GM21526 (cell line): ENCODE measurements around the gene TMEM11.

ENCODE experiments used
- ATAC-seq: cut with Tn5 transposase; IDR thresholded peaks from one replicate; pipeline ENCODE4 v1.9.1; 2021; ENCODE audit warnings: moderate library complexity; ENCODE audit not compliant: unreplicated experiment, low FRiP score

Gene TMEM11, protein sequence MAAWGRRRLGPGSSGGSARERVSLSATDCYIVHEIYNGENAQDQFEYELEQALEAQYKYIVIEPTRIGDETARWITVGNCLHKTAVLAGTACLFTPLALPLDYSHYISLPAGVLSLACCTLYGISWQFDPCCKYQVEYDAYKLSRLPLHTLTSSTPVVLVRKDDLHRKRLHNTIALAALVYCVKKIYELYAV

DNA sequence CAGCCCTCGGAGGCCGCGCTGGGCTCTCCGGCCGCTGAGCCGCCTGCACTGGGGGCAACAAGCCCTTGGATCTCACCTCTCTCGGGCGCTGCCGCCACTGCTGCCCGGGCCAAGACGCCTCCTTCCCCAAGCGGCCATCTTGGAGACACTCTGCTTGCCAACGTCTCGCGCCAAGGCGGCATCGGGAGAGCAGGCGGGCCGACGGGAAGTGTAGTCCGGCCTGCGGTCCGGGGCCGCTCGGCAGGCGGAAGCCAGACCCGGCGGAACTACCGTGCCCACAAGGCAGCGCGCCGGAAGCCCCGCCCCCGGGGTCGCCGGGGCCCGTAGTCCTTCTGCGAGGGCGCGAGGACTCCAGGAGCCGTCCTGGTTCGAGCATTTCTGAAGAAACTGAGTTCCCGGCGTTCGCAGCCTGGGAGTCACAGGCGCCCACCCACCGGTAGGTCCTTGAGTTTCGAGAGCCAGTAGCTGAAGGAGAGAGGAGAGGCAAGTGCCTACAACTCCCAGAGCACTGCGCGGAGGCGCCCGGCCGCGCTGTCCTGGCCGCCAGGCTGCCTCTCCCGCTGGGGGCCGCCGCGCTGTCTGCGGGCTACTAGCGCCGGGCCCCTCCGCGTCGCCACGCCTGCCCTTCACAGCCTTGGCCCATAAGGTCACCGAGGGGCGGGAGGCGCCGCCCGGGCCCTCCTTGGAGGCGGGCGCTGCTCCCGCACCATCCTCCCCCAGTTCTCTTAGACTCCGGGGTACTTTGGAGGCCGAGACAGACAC, at the start of gene TMEM11:
TSS of gene TMEM11 (minus strand) at position 147 of the 762 bp plus-strand sequence. CDS start at position 138, 9 bp downstream.
- ATAC-seq = peak; percentile 84

- ATAC-seq = no peak
Measured at GRCh38 chr17:21263376-21263775, 49.4 kb upstream of the TMEM11 start.

- ATAC-seq = no peak
Measured at GRCh38 chr17:21262259-21262993, 48.5 kb upstream of the TMEM11 start.

DNA sequence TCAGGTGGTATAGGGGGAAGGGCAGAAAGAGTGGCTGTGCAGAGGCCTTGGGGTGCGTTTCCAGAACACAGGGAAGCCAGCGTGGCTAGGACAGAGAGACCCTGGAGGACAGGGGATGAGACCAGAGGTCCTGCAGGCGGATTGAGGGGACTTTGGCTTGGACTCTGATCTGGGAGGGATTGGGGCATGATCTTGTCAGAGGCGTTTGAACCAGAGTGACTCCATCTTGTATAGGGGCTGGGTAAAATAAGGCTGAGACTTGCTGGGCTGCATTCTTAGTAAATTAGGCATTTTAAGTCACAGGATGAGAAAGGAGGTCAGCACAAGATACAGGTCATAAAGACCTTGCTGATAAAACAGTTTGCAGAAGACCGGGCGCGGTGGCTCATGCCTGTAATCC, 44.6 kb upstream of the TMEM11 start:
- ATAC-seq = no peak

DNA sequence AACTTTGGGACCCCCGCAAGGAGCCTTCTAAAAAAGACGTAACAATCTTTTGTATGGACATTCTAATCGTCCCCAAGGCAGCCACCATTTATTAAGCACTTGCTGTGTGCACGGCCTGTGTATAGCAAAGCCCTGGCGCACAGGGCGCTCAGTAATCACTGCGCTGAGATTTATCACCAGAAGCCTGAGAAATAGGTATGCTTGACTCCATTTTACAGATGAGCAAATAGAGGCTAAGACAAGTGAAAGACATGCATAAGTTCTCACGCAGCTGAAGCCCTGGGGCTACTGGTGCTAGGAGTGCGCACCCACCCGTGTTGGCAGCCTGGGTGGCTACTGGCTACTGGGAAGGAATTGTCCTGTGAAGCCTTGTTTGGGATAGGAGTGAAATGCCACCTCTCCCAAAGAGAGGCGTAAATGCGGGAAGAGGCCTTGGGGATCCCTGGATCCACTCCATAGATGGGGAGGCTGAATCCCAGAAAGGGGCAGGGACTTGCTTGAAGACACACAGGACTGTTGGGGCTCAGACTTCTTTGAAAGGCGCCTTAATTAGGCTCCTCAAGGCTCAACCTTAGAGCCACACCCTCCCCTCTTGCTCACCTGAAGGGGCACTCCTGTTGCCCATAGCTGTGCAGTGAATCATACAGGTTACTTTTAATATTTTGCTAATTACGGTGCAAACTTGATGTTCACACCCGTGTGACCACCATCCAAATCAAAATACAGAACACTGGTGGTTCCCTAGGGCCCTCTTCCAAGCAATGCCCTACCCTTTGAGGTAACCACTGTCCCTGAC, 39.9 kb upstream of the TMEM11 start:
- peak; percentile 11 for ATAC-seq

DNA sequence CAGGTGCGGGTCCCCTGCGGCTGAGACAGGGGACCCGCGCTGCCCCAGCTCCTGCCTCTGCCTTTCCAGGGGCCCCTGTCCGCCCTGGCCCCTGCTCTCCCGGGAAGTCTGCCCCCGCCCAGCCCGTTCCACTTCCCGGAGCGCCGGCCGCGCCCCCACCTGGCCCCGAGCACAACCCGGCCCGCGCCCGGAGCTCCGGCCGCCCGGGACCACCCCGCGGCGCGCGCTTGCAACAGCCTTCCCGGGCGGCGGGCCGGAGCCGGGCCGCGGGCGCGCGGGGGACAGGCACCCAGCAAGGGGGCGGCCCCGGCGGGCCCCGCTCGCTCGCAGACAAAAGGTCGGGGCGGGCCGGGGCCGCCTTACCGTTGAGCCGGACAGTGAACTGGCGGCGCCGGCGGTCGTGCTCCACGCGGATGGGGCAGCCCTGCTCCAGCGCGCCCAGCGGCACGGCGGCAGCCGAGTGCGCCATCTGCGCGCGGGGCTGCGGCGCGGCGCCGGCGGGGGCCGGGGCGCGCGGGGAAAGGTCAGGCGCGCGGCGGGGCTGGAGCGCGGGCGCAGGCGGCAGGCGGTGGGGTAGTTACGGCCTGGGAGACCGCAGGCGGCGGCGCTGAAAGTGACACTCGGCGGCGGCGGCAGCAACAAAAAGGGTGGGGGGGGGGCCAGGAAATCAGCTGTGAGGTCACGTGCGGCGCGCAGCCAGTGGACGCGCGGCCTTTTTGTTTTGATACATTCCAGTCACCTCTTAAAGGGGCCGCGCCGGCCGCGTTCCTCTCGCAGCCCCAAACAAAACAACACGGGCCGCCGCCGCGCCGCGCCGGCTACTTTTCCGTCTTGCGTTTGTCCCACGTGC, 39.1 kb upstream of the TMEM11 start, which contains the start of gene NATD1:
TSS of gene NATD1 (minus strand) at position 615 of the 850 bp plus-strand sequence. CDS start at position 469, 146 bp downstream.
- peak; percentile 66 for ATAC-seq

GRCh38 chr17:21252289-21252795, 38.4 kb upstream of the TMEM11 start:
- ATAC-seq = no peak

DNA sequence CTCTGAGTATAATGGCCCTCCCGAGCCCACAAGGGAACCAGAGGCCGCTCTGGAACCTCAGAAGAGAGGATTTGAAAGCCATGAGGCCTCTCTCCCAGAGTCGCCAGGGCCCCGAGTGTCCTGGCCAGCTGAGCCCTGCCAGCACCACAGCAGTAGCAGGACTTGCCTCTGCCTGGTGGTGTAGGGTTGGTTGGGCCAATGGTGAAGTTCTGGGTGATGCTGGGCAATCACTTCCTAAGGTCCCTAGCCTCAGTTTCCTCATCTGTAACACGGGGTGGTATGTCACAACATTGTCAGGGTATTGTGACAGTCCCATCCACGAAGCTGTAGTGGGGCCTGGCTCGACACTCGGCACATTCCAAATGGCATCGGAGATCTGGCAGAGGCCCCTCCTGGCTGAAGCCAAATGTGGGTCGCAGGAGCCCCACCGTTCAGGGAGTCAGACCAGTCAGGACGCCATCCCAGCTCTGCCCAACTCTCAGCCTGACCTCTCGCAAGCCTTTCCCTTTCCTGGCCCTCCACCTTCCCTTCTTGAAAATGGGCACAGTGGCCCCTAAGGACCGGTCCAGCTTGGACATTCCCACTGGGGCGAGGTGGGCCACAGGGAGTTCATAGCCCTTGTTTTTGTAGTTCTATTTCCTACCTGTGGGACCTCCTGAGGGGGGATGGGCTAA, 37.5 kb upstream of the TMEM11 start:
- no peak for ATAC-seq

DNA sequence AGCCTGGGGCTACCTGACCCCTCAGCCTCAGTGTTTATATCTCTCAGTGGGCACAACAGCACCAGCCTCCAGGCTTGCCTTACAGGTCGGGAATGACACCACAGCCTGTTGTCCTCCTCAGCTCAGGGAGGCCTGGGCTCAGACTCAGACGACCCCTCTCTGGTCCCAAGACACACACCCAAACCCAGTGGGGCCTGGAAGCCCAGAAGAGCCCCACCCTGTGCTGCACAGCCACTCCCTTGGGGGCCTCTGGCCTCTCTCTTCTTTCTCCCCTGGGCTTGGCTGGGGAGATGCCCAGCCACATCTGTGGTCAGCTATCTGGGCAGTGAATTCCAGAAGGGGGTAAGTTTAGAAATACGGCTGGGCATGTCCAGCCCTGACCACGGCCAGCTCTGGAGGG, 36.9 kb upstream of the TMEM11 start:
- ATAC-seq = no peak

GRCh38 chr17:21249920-21250703, 36.2 kb upstream of the TMEM11 start:
- ATAC-seq = no peak

GRCh38 chr17:21249086-21249795, 35.3 kb upstream of the TMEM11 start:
- ATAC-seq = no peak

DNA sequence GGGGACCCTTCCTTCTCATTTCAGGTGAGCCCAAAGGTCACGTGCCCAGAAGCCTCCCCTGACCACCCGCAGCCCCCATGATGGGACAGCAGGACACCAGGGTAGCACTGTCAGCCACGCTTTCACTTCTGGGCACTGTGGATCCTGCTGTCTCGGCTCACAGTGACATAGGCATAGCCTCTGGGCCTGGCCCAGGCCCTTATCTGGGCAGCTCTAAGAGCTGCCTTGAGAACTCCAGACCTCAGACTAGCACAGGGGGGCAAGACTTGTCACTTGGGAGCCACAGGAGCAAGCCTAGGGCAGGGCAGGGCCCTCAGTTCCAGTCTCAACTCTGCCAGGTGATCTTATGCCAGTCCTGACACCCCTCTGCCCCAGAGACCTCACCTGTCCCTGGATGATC, 34.5 kb upstream of the TMEM11 start:
- no peak for ATAC-seq

- ATAC-seq = no peak
Measured at GRCh38 chr17:21247552-21248258, 33.7 kb upstream of the TMEM11 start.

- ATAC-seq = no peak
Measured at GRCh38 chr17:21246698-21247097, 32.7 kb upstream of the TMEM11 start.

DNA sequence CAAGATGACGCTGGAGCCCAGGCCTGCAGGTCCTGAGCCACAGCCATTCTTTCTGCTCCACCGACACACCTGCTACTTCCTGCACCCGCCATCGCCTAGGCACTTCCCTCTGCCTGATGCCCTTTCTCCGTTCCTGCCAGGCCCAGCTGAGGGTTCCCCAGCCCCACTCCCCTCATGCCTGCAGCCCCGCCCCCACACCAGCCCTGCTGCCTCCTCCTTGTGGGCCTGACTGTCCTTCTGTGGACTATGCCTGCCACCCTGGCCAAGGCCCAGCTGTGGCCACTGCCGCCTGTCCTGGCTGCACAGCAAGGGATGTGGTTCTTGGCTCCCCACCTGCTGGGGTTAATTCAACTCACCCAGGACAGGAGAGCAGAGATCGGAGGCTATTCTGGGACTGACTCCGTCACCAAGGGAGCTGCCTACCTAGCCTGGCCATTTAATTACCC, 31.7 kb upstream of the TMEM11 start:
- no peak for ATAC-seq

GRCh38 chr17:21243516-21244303, 29.7 kb upstream of the TMEM11 start:
- ATAC-seq = no peak
